Left ventricle myocardium inferior (tissue), 1 donor: ENCODE results near the gene CMKLR1. TPM values are rescaled to one million over a fixed set of nuclear protein-coding genes. Genes with fewer than 3 reads are reported as not detected.

Source experiments
- DNase-seq: peaks from one replicate; pipeline ENCODE4 v3.0.0-alpha.2; 2020
- H3K27ac ChIP-seq: fragments of 200-600 bp; replicated peaks from 2 replicates; pipeline ENCODE4 v1.8.0; 2021
- H3K27me3 ChIP-seq: fragments of 200-600 bp; 2 replicates; pipeline ENCODE4 v1.8.0; 2021; ENCODE audit warnings: low read depth
- H3K36me3 ChIP-seq: fragments of 200-600 bp; 2 replicates; pipeline ENCODE4 v1.8.0; 2021
- H3K4me1 ChIP-seq: fragments of 200-600 bp; 2 replicates; pipeline ENCODE4 v1.8.0; 2021
- H3K4me3 ChIP-seq: fragments of 200-600 bp; 2 replicates; pipeline ENCODE4 v1.8.0; 2021; ENCODE audit warnings: mild to moderate bottlenecking, moderate library complexity
- H3K9me3 ChIP-seq: fragments of 200-600 bp; replicated peaks from 2 replicates; pipeline ENCODE4 v1.8.0; 2021
- CTCF ChIP-seq: fragments of 200-600 bp; IDR thresholded peaks from 2 replicates; pipeline ENCODE4 v1.8.0; 2021; ENCODE audit warnings: antibody characterized with exemption, mild to moderate bottlenecking, borderline replicate concordance
- intact Hi-C: fragments of 100-400 bp; cut with micrococcal nuclease; formaldehyde crosslinking; loops from one replicate; pipeline ENCODE4 v1.11.0; 2022
- total RNA-seq: library from RNA; stranded (reverse); fragmentation: NEBNext Ultra II Directional; extraction: Animal tissue kit (Norgen Biotek cat#: 25700); gene quantifications from one replicate; pipeline ENCODE4 v1.2.1, GENCODE V29; 2021
- donor health status: DM: no; HTN: yes; CAD: no; lungs with severe emphysema.

Gene CMKLR1
- total RNA-seq, 1 donor from 2014 or later: 5.7 TPM

DNA sequence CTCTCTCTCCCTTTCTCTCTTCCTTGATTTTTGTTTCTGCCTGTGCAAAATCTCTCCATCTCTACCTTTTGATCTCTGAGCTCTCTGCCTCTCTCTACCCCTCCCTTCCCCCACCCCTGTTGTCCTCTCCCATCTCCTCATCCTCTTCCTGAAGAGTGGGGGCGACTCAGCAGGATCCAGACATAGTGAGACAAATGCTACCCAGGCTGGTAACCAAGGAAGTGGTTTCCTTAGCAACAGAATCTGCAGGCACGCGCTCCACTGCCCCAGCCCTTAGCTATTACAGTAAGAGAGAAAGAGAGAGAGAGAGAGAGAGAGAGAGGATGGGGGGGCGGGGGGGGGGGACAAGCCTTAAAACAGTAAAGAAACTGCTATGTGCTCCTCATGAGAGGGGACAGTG, 85.6 kb downstream of the CMKLR1 start:
- intact Hi-C loops: no loop called here
- H3K4me3 ChIP-seq: no peak overlapping the region
- H3K9me3 ChIP-seq: no peaks in the 10 kb centered on the region
- H3K27me3 ChIP-seq: peaks cover 61% of the 10 kb centered on the region
- H3K27ac ChIP-seq: no peak overlapping the region
- no peak for DNase-seq
- no peaks in the 10 kb centered on the region for H3K36me3 ChIP-seq
- TF ChIP-seq CTCF: no peak
- H3K4me1 ChIP-seq: no peaks in the 10 kb centered on the region

GRCh38 chr12:108252523-108252922, 86.6 kb downstream of the CMKLR1 start:
- H3K4me3 ChIP-seq: no peak overlapping the region
- H3K4me1 ChIP-seq: no peaks in the 10 kb centered on the region
- TF ChIP-seq CTCF: no peak
- H3K9me3 ChIP-seq: no peaks in the 10 kb centered on the region
- DNase-seq: no peak
- intact Hi-C loops: no loop called here
- H3K27ac ChIP-seq: no peak overlapping the region
- H3K36me3 ChIP-seq: no peaks in the 10 kb centered on the region
- H3K27me3 ChIP-seq: peaks cover 71% of the 10 kb centered on the region

DNA sequence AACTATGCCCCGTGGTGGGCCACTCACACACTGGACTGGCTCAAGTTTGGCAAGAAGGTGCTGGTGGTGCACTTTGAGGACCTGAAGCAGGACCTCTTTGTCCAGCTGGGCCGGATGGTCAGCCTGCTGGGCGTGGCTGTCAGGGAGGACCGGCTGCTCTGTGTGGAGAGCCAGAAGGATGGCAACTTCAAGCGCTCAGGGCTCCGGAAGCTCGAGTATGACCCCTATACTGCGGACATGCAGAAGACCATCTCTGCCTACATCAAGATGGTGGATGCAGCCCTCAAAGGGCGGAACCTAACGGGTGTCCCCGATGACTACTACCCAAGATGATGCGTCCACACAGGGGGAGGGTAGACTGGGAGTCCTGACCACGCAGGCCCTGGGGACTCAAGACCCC, 91.1 kb downstream of the CMKLR1 start:
- no peaks in the 10 kb centered on the region for H3K9me3 ChIP-seq
- H3K4me1 ChIP-seq: no peaks in the 10 kb centered on the region
- H3K27me3 ChIP-seq: peaks cover 58% of the 10 kb centered on the region
- intact Hi-C loops: no loop called here
- no peak overlapping the region for H3K27ac ChIP-seq
- no peak for DNase-seq
- H3K36me3 ChIP-seq: no peaks in the 10 kb centered on the region
- TF ChIP-seq CTCF: no peak
- no peak overlapping the region for H3K4me3 ChIP-seq

DNA sequence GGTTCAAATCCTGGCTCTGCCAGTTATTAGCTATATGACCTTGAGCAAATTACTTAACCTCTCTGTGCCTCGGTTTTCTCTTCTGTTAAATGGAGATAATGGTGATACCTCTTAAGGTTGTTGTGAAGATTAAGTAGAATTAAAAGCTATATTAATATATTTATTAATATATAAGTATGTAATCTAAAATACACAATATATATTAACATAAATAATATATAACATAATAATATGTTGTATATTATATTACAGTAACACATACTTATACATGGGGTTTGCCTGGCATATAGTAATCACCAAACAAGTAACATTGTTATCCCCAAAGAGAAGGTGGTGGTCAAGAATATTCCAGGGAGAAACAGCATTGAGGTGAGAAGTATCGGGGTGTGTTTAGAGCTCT, 92.0 kb downstream of the CMKLR1 start:
- intact Hi-C loops: no loop called here
- no peak for DNase-seq
- H3K4me3 ChIP-seq: no peak overlapping the region
- H3K36me3 ChIP-seq: no peaks in the 10 kb centered on the region
- no peaks in the 10 kb centered on the region for H3K4me1 ChIP-seq
- no peak overlapping the region for H3K27ac ChIP-seq
- H3K9me3 ChIP-seq: no peaks in the 10 kb centered on the region
- H3K27me3 ChIP-seq: peaks cover 49% of the 10 kb centered on the region
- no peak for TF ChIP-seq CTCF

DNA sequence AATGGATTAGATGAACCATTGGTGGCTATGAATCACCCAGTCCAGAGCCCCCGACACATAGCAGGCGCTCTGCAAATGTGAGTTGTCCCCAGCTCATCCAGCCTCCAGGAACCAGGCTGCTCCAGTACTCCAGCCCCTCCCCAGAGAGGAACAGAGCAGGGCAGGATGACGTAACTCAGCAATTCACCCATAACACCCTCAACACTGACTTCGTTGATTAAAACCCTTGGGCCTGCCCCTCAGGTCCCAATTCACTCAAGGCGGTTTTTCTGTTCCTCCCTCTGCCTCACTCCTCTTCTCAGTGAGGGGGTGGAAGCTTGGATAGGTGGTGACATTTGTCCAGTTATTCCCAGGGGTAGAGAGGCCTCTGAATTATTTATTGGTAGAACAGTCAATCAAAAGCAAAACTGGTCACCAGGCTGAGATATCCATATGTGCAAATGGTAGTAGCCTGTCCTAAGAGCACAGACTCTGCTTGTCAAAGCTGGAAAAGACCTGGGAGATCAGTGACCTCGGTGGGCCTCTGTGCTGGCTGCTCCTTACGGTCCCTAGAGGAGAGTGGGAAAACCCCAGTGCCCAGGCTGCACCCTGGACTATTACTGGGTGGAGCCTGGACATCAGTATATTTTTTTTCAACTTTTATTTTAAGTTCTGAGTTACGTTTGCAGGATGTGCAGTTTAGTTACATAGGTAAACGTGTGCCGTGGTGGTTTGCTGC, 97.0 kb downstream of the CMKLR1 start:
- no peak for TF ChIP-seq CTCF
- H3K4me3 ChIP-seq: no peak overlapping the region
- no peaks in the 10 kb centered on the region for H3K36me3 ChIP-seq
- H3K27ac ChIP-seq: no peak overlapping the region
- peaks cover 7% of the 10 kb centered on the region for H3K9me3 ChIP-seq
- no peak for DNase-seq
- intact Hi-C loops: no loop called here
- peaks cover 46% of the 10 kb centered on the region for H3K27me3 ChIP-seq
- H3K4me1 ChIP-seq: no peaks in the 10 kb centered on the region

DNA sequence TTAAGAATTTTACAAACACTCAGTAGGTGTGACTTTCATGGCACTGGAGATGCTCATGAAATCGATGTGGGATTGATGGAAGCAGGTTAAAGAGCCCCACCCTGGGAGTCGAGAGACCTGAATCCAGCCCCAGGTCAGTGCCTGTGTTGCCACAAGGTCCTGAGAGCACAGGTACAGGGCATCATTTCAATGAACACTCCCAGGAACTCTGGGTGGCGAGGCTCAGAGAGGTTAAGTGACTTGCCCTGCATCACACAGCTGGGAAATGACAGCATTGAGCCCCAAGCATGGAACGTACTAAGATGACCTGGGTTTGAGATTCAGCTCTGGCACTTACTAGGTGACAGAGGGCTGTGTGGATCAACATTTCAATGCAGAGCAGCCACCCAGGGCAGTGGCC, 98.2 kb downstream of the CMKLR1 start:
- intact Hi-C loops: no loop called here
- Histone ChIP-seq H3K9me3 (peaks cover 12% of the 10 kb centered on the region), H3K27me3 (peaks cover 55% of the 10 kb centered on the region), H3K27ac (no peak overlapping the region), H3K36me3 (no peaks in the 10 kb centered on the region), H3K4me3 (no peak overlapping the region), H3K4me1 (no peaks in the 10 kb centered on the region)
- TF ChIP-seq CTCF: no peak
- no peak for DNase-seq
